Keratinocyte (primary cell): ENCODE measurements around the gene SEC24C.

Experiments
- EZH2 ChIP-seq: IDR thresholded peaks from one replicate; pipeline ENCODE4 v1.6.1; 2012; ENCODE audit warnings: inconsistent platforms, mild to moderate bottlenecking, low read length, moderate library complexity
- TF ChIP-seq, protein P1 (sequence below), 3 experiments: IDR thresholded peaks in 1 of 3; conservative IDR thresholded peaks in 1 of 3; optimal IDR thresholded peaks in 1 of 3; 2 replicates in 2 of 3; 3 replicates in 1 of 3; pipeline versions ENCODE3 to v1.5.1; 2011; ENCODE audit warnings: low read length in 3 of 3, mild to moderate bottlenecking in 3 of 3, moderate library complexity in 2 of 3, control low read depth in 1 of 3, inconsistent platforms in 1 of 3; ENCODE audit not compliant: insufficient read depth in 2 of 3; ENCODE audit errors: extremely low read depth in 1 of 3

GRCh38 chr10:73791871-73792400 is 47.8 kb downstream of the SEC24C start:
- TF ChIP-seq, protein P1, sequence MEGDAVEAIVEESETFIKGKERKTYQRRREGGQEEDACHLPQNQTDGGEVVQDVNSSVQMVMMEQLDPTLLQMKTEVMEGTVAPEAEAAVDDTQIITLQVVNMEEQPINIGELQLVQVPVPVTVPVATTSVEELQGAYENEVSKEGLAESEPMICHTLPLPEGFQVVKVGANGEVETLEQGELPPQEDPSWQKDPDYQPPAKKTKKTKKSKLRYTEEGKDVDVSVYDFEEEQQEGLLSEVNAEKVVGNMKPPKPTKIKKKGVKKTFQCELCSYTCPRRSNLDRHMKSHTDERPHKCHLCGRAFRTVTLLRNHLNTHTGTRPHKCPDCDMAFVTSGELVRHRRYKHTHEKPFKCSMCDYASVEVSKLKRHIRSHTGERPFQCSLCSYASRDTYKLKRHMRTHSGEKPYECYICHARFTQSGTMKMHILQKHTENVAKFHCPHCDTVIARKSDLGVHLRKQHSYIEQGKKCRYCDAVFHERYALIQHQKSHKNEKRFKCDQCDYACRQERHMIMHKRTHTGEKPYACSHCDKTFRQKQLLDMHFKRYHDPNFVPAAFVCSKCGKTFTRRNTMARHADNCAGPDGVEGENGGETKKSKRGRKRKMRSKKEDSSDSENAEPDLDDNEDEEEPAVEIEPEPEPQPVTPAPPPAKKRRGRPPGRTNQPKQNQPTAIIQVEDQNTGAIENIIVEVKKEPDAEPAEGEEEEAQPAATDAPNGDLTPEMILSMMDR (optimal IDR thresholded peaks at IDR 0.05 in 1 of 3, IDR thresholded peaks at IDR 0.05 in 1 of 3, conservative IDR thresholded peaks at IDR 0.05 in 1 of 3; ENCODE audit: extremely low read depth in 1 of 3, insufficient read depth in 2 of 3, low read length in 3 of 3), result no peak
- no peak for TF ChIP-seq EZH2
